Endothelial cell (in vitro differentiated cells): ENCODE measurements around the gene FAM163A. TPM values are rescaled to one million over a fixed set of nuclear protein-coding genes. Genes with fewer than 3 reads are reported as not detected.

Experiments used
- DNase-seq: peaks from one replicate; pipeline ENCODE4 v3.0.0; 2021; ENCODE audit warnings: low spot score
- H3K27ac Mint-ChIP-seq: one replicate; pipeline ENCODE4 v1.8.0; 2021; ENCODE audit warnings: mixed read lengths, inconsistent platforms; ENCODE audit not compliant: unreplicated experiment
- H3K27me3 Mint-ChIP-seq: one replicate; pipeline ENCODE4 v1.8.0; 2021; ENCODE audit warnings: mild to moderate bottlenecking, moderate library complexity, mixed read lengths, inconsistent platforms; ENCODE audit not compliant: unreplicated experiment
- H3K36me3 Mint-ChIP-seq: one replicate; pipeline ENCODE4 v1.8.0; 2021; ENCODE audit warnings: mild to moderate bottlenecking, low read depth, mixed read lengths, inconsistent platforms; ENCODE audit not compliant: unreplicated experiment
- H3K4me1 Mint-ChIP-seq: one replicate; pipeline ENCODE4 v1.8.0; 2021; ENCODE audit warnings: mild to moderate bottlenecking, mixed read lengths, inconsistent platforms; ENCODE audit not compliant: unreplicated experiment
- H3K4me3 Mint-ChIP-seq: one replicate; pipeline ENCODE4 v1.8.0; 2021; ENCODE audit warnings: mild to moderate bottlenecking, mixed read lengths, inconsistent platforms; ENCODE audit not compliant: unreplicated experiment
- H3K9me3 Mint-ChIP-seq: one replicate; pipeline ENCODE4 v1.8.0; 2021; ENCODE audit warnings: mixed read lengths, inconsistent platforms; ENCODE audit not compliant: unreplicated experiment
- CTCF ChIP-seq: fragments of 200-600 bp; sonication (generic); IDR thresholded peaks from one replicate; pipeline ENCODE4 v1.5.0; 2021; ENCODE audit warnings: antibody characterized with exemption; ENCODE audit not compliant: unreplicated experiment
- total RNA-seq: library from RNA; stranded (reverse); fragmentation: NEBNext Ultra II Directional; extraction: Animal tissue kit (Norgen Biotek cat#: 25700); gene quantifications from one replicate; pipeline ENCODE4 v1.2.1, GENCODE V29; 2021; ENCODE audit not compliant: unreplicated experiment

Gene FAM163A
- total RNA-seq, 1 donor from 2014 or later: not detected

GRCh38 chr1:179860652-179861051 is 117.6 kb downstream of the FAM163A start:
- no peak for DNase-seq
- no peak for TF ChIP-seq CTCF
- Mint-ChIP-seq H3K36me3 (peaks cover 17% of the 10 kb centered on the region), H3K4me1 (peaks cover 5% of the 10 kb centered on the region), H3K27me3 (peaks cover 2% of the 10 kb centered on the region), H3K9me3 (no peaks in the 10 kb centered on the region), H3K4me3 (peak overlapping the region; percentile 2), H3K27ac (no peak overlapping the region)

GRCh38 chr1:179865377-179865776 is 122.3 kb downstream of the FAM163A start:
- Mint-ChIP-seq H3K27ac (no peak overlapping the region), H3K27me3 (peaks cover 2% of the 10 kb centered on the region), H3K36me3 (peaks cover 24% of the 10 kb centered on the region), H3K4me1 (peaks cover 2% of the 10 kb centered on the region), H3K4me3 (no peak overlapping the region), H3K9me3 (no peaks in the 10 kb centered on the region)
- no peak for DNase-seq
- no peak for TF ChIP-seq CTCF

Other genes with a start within 250 kb of the FAM163A start
- not detected for gene NPHS2, start 167.3 kb upstream of the FAM163A start, total RNA-seq
- not detected for gene TDRD5, start 151.5 kb upstream of the FAM163A start, total RNA-seq
- 71.1 TPM for gene TOR1AIP2, start 134.5 kb downstream of the FAM163A start, total RNA-seq
- gene TOR1AIP1, start 139.0 kb downstream of the FAM163A start, total RNA-seq: 31.0 TPM
- 39.2 TPM for gene CEP350, start 211.5 kb downstream of the FAM163A start, total RNA-seq